OCI-LY3 (cell line): ENCODE data around the gene NFATC2IP.

Source experiments
- H2AFZ ChIP-seq: fragments of 200-600, 300-600 bp; shearing (Covaris generic); 2 replicates; pipeline ENCODE4 v1.6.0; 2014; ENCODE audit warnings: antibody characterized with exemption, low read depth, low read length
- H3K27ac ChIP-seq: fragments of 200-600, 300-600 bp; sonication (generic); 2 replicates; pipeline ENCODE4 v1.5.1; 2014; ENCODE audit warnings: mild to moderate bottlenecking, low read length, moderate library complexity, mixed read lengths
- H3K27me3 ChIP-seq: fragments of 200-600, 300-600 bp; sonication (generic); 2 replicates; pipeline ENCODE4 v1.6.1; 2014; ENCODE audit warnings: low read depth, low read length, mixed read lengths
- H3K36me3 ChIP-seq: fragments of 200-600, 300-600 bp; sonication (generic); replicated peaks from 2 replicates; pipeline ENCODE3; 2014; ENCODE audit warnings: low read depth, low read length, mixed read lengths
- H3K4me1 ChIP-seq: fragments of 300-600, 200-600 bp; sonication (generic); 2 replicates; pipeline ENCODE4 v1.6.1; 2014; ENCODE audit warnings: low read length, mixed read lengths
- H3K4me2 ChIP-seq: fragments of 200-600, 300-600 bp; sonication (generic); 2 replicates; pipeline ENCODE4 v1.6.1; 2014; ENCODE audit warnings: low read length, mixed read lengths
- H3K4me3 ChIP-seq: fragments of 300-600, 200-600 bp; sonication (generic); 2 replicates; pipeline ENCODE4 v1.5.1; 2014; ENCODE audit warnings: antibody characterized with exemption, mild to moderate bottlenecking, low read length, moderate library complexity
- H3K79me2 ChIP-seq: fragments of 300-600, 200-600 bp; shearing (Covaris generic); 2 replicates; pipeline ENCODE4 v1.6.1; 2014; ENCODE audit warnings: mild to moderate bottlenecking, low read length, mixed read lengths
- H3K9ac ChIP-seq: fragments of 300-600, 200-600 bp; shearing (Covaris generic); 2 replicates; pipeline ENCODE4 v1.6.0; 2014; ENCODE audit warnings: mild to moderate bottlenecking, low read length, moderate library complexity
- H3K9me3 ChIP-seq: fragments of 200-600, 300-600 bp; shearing (Covaris generic); 2 replicates; pipeline ENCODE4 v1.6.1; 2014; ENCODE audit warnings: low read length, mixed read lengths; ENCODE audit not compliant: insufficient read depth
- H4K20me1 ChIP-seq: fragments of 200-600, 300-600 bp; sonication (generic); 2 replicates; pipeline ENCODE4 v1.6.1; 2016; ENCODE audit warnings: low read length, mixed read lengths; ENCODE audit not compliant: insufficient read depth
- EZH2phosphoT487 ChIP-seq: fragments of 200-600 bp; shearing (Covaris generic); IDR thresholded peaks from 2 replicates; pipeline ENCODE4 v1.6.1; 2018; ENCODE audit warnings: antibody characterized with exemption, mixed run types, low read depth
- TF ChIP-seq, protein P1 (sequence below): fragments of 200-600, 300-600 bp; sonication (generic); IDR thresholded peaks from 2 replicates; pipeline ENCODE4 v1.5.1; 2014; ENCODE audit warnings: antibody characterized with exemption, low read length, low read depth

The NFATC2IP gene

DNA sequence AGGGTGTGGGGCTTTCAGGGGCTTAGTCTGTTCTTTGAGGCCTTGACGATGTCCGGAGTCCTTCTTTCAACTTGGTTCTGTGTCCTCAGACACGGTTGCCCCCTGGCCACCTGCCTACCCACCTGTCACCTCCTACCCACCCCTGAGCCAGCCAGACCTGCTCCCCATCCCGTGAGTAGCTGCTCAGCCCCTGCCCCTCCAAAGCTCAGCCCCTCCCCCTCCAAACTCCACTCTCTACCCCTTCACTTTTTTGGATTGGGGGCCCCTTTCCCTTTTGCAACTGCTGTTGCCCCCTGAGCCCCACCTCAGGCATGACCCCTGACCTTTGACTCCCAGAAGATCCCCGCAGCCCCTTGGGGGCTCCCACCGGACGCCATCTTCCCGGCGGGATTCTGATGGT lies 35.3 kb downstream of the NFATC2IP start:
- H3K27me3 ChIP-seq = no peaks in the 10 kb centered on the region
- no peaks in the 10 kb centered on the region for H3K79me2 ChIP-seq
- no peaks in the 10 kb centered on the region for H4K20me1 ChIP-seq
- H2AFZ ChIP-seq = no peak overlapping the region
- H3K9me3 ChIP-seq = no peaks in the 10 kb centered on the region
- H3K4me3 ChIP-seq = no peak overlapping the region
- no peak overlapping the region for H3K27ac ChIP-seq
- TF ChIP-seq EZH2phosphoT487 = no peak
- TF ChIP-seq, protein P1, sequence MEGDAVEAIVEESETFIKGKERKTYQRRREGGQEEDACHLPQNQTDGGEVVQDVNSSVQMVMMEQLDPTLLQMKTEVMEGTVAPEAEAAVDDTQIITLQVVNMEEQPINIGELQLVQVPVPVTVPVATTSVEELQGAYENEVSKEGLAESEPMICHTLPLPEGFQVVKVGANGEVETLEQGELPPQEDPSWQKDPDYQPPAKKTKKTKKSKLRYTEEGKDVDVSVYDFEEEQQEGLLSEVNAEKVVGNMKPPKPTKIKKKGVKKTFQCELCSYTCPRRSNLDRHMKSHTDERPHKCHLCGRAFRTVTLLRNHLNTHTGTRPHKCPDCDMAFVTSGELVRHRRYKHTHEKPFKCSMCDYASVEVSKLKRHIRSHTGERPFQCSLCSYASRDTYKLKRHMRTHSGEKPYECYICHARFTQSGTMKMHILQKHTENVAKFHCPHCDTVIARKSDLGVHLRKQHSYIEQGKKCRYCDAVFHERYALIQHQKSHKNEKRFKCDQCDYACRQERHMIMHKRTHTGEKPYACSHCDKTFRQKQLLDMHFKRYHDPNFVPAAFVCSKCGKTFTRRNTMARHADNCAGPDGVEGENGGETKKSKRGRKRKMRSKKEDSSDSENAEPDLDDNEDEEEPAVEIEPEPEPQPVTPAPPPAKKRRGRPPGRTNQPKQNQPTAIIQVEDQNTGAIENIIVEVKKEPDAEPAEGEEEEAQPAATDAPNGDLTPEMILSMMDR = no peak
- H3K36me3 ChIP-seq = peaks cover 20% of the 10 kb centered on the region
- H3K4me2 ChIP-seq = no peak overlapping the region
- no peaks in the 10 kb centered on the region for H3K4me1 ChIP-seq
- H3K9ac ChIP-seq = no peak overlapping the region

DNA sequence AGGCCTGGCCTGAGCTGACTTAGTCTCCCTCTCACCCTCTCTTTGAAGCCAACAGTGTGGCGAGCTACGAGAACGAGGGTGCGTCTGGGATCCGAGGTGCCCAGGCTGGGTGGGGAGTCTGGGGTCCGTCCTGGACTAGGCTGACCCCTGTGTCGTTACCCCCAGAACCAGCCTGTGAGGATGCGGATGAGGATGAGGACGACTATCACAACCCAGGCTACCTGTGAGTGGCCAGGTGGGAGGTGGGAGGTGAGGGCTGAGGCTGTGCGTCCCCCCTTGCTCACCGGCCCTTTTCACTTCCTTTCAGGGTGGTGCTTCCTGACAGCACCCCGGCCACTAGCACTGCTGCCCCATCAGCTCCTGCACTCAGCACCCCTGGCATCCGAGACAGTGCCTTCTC lies 35.8 kb downstream of the NFATC2IP start:
- Histone ChIP-seq H3K4me2 (no peak overlapping the region), H3K27ac (no peak overlapping the region), H3K4me1 (no peaks in the 10 kb centered on the region), H3K9ac (no peak overlapping the region), H3K27me3 (no peaks in the 10 kb centered on the region), H3K4me3 (no peak overlapping the region), H3K9me3 (no peaks in the 10 kb centered on the region), H2AFZ (no peak overlapping the region), H3K79me2 (no peaks in the 10 kb centered on the region), H4K20me1 (no peaks in the 10 kb centered on the region), H3K36me3 (peaks cover 15% of the 10 kb centered on the region)
- TF ChIP-seq, protein P1 = no peak
- no peak for TF ChIP-seq EZH2phosphoT487

DNA sequence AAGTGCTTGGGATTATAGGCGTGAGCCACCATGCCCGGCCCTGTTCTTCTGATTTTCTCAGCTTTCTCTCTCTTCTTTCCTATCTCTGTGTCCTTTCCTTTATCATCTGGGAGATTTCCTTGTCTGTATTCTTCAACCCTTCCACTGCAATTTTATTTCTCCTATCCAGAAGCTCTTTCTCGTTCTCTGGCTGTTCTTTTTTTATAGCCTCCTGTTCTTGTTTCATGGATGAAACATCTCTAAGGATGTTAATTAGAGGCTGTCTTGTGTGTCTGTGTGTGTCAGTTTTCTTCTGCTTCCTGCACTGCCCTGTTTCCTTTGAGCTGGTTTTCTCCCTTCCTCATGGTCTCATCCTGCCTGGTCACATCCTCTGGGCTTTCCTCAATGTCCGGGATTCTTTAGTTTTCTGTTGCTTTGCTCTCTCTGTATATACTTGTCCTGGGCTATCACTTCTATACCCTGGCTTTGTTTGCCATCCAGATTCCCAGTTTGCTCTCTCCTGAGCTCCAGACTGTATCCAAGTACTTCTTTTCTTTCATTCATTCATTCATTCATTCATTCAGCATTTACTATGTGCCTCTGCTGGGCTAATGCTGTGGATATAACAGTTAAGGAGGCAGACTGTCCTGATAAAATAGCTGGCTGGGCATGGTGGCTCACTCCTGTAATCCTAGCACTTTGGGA lies 36.6 kb downstream of the NFATC2IP start:
- no peaks in the 10 kb centered on the region for H3K4me1 ChIP-seq
- H3K4me3 ChIP-seq = no peak overlapping the region
- peaks cover 8% of the 10 kb centered on the region for H3K36me3 ChIP-seq
- no peak overlapping the region for H2AFZ ChIP-seq
- no peak overlapping the region for H3K9ac ChIP-seq
- H3K4me2 ChIP-seq = no peak overlapping the region
- TF ChIP-seq, protein P1 = no peak
- TF ChIP-seq EZH2phosphoT487 = no peak
- H3K27ac ChIP-seq = no peak overlapping the region
- no peaks in the 10 kb centered on the region for H3K9me3 ChIP-seq
- no peaks in the 10 kb centered on the region for H4K20me1 ChIP-seq
- H3K27me3 ChIP-seq = no peaks in the 10 kb centered on the region
- H3K79me2 ChIP-seq = no peaks in the 10 kb centered on the region

DNA sequence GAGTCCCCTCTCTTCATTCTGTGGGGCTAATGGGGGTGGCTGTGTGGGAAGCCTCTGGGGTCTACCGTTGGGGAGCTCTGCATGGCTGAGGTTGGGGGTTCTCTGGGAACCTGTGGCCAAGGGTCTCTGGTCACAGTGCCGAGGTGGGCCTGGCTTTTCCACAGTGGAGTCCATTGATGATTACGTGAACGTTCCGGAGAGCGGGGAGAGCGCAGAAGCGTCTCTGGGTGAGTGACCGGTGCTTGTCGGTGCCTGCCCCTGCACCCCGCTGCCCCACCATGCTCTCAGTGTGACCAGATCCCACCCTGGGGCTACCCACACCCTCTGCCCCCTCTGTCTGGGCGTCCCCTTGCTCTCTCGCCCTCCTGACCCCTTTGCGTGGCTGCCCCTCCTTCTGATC lies 38.6 kb downstream of the NFATC2IP start:
- H3K27me3 ChIP-seq = no peaks in the 10 kb centered on the region
- no peaks in the 10 kb centered on the region for H3K79me2 ChIP-seq
- H3K4me2 ChIP-seq = no peak overlapping the region
- TF ChIP-seq, protein P1 = no peak
- TF ChIP-seq EZH2phosphoT487 = no peak
- H2AFZ ChIP-seq = no peak overlapping the region
- no peaks in the 10 kb centered on the region for H3K4me1 ChIP-seq
- no peaks in the 10 kb centered on the region for H4K20me1 ChIP-seq
- peaks cover 8% of the 10 kb centered on the region for H3K36me3 ChIP-seq
- H3K27ac ChIP-seq = no peak overlapping the region
- H3K9ac ChIP-seq = no peak overlapping the region
- H3K9me3 ChIP-seq = no peaks in the 10 kb centered on the region
- H3K4me3 ChIP-seq = no peak overlapping the region
